Astrocyte of the cerebellum (primary cell): Measurements from ENCODE around the gene SMNDC1.
A peak's percentile ranks its signal among the peaks of the same experiment; 100 is the strongest.

ENCODE experiments used
- DNase-seq: peaks from one replicate; pipeline ENCODE4 v3.0.0-alpha.2; 2011; ENCODE audit warnings: low read depth
- H3K4me3 ChIP-seq: 2 replicates; pipeline ENCODE4 v1.5.1; 2011; ENCODE audit warnings: mild to moderate bottlenecking, low read depth, low read length, moderate library complexity
- in situ Hi-C: cut with HindIII; loops from 2 replicates; pipeline ENCODE4 v1.10.0; 2017; ENCODE audit warnings: low sequenced_read_pairs
- TF ChIP-seq, protein P1 (sequence below): IDR thresholded peaks from 2 replicates; pipeline ENCODE4 v1.5.1; 2012; ENCODE audit warnings: low read length, low read depth, moderate library complexity, mild to moderate bottlenecking; ENCODE audit errors: missing control alignments

The SMNDC1 gene

GRCh38 chr10:110321869-110322620 is 17.3 kb upstream of the SMNDC1 start:
- TF ChIP-seq, protein P1, sequence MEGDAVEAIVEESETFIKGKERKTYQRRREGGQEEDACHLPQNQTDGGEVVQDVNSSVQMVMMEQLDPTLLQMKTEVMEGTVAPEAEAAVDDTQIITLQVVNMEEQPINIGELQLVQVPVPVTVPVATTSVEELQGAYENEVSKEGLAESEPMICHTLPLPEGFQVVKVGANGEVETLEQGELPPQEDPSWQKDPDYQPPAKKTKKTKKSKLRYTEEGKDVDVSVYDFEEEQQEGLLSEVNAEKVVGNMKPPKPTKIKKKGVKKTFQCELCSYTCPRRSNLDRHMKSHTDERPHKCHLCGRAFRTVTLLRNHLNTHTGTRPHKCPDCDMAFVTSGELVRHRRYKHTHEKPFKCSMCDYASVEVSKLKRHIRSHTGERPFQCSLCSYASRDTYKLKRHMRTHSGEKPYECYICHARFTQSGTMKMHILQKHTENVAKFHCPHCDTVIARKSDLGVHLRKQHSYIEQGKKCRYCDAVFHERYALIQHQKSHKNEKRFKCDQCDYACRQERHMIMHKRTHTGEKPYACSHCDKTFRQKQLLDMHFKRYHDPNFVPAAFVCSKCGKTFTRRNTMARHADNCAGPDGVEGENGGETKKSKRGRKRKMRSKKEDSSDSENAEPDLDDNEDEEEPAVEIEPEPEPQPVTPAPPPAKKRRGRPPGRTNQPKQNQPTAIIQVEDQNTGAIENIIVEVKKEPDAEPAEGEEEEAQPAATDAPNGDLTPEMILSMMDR = no peak
- H3K4me3 ChIP-seq = no peak overlapping the region
- no peak for DNase-seq
- in situ Hi-C loops = loop anchor here (25.0 kb wide), 1 partner anchor 565 kb away; no protein-coding TSS in a partner anchor

DNA sequence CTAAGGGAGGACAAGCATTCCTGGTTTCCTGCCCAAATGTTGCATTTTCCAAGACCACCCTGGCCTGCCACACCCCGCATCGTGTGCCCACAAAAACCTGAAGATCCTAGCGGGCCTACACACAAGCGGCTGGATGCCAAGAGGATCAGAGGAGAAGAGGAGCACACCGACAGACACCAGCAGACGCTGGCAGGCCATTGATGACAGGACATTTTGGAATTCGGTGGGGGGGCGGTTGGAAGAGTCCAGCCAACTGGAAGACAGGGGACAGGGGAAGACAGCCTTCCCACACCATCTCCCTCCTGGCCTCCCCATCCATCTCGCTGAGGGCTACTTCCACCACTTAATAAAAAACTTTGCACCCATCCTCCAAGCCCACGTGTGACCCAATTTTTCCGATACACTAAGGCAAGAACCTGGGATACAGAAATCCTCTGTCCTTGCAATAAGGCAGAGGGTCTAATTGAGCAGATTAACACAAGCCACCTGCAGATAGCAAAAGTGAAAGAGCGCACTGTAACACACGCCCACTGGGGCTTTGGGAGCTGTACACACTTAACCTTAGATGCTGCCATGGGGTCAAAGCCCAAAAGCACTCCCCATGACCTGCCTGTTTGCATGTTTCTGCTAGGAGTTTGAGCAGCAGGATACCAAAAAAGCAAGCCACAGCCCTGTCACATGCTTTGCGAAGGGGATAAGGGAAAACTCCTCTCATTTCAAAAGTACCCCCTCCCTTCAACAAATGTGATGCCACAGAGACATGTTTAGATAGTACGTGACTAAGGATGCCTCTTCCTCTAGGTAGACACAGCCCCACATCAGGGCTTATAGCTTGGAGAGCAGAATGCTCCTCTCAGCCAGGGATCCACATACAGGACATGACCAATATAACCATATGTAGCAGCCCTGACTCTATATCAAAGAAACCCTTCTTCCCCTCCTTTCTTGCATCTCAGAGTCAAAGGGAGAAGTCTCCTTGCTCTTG is 13.4 kb upstream of the SMNDC1 start:
- H3K4me3 ChIP-seq = no peak overlapping the region
- no peak for DNase-seq
- in situ Hi-C loops = loop anchor here (25.0 kb wide), 1 partner anchor 569 kb away; no protein-coding TSS in a partner anchor
- TF ChIP-seq, protein P1 = no peak

GRCh38 chr10:110313674-110314073 is 9.0 kb upstream of the SMNDC1 start:
- in situ Hi-C loops = loop anchor here (25.0 kb wide), 1 partner anchor 574 kb away; no protein-coding TSS in a partner anchor

DNA sequence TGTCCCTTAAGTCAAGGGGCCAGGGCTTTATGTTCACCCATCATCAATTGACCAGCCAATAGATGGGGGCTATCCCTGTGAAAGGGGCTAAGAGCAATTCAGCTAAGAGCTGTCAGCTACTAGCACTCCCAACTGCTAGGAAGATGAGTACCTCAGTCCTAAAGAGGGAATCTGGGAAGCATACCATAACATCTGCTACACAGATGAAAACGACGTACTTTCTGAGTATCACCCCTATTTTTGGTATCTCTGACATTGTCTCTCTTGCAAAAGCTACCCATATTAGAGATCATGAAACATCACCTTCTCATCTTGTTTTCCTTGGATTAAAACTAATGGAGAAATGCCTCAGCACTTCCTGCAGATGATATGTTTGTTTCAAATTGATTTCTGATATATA is 7.5 kb upstream of the SMNDC1 start:
- H3K4me3 ChIP-seq = no peak overlapping the region
- in situ Hi-C loops = loop anchor here (25.0 kb wide), 1 partner anchor 575 kb away; no protein-coding TSS in a partner anchor
- no peak for DNase-seq
- TF ChIP-seq, protein P1 = no peak

More at GRCh38 chr10:110313674-110314073, 9.0 kb upstream of the SMNDC1 start:
- no peak for DNase-seq
- TF ChIP-seq, protein P1 = no peak
- H3K4me3 ChIP-seq = no peak overlapping the region

GRCh38 chr10:110311357-110311949 is 6.7 kb upstream of the SMNDC1 start:
- DNase-seq = no peak
- in situ Hi-C loops = loop anchor here (25.0 kb wide), 1 partner anchor 576 kb away; no protein-coding TSS in a partner anchor
- H3K4me3 ChIP-seq = no peak overlapping the region
- TF ChIP-seq, protein P1 = peak; percentile 66

GRCh38 chr10:110310741-110311140 is 6.0 kb upstream of the SMNDC1 start:
- TF ChIP-seq, protein P1 = no peak
- DNase-seq = no peak
- in situ Hi-C loops = loop anchor here (25.0 kb wide), 1 partner anchor 577 kb away; no protein-coding TSS in a partner anchor
- no peak overlapping the region for H3K4me3 ChIP-seq
